ENCODE data around the gene NANP. TPM values are rescaled to one million over a fixed set of nuclear protein-coding genes. Genes with fewer than 3 reads are reported as not detected.

Gene NANP
- total and polyA plus RNA-seq, 2 of the 13 experiments (the other 11 are each of a cell fraction or from before 2014, with no cell fraction given), result 8.9 to 21.5 TPM

- TF ChIP-seq ZNF609 (CRISPR knock-in tag; IDR thresholded peaks at IDR 0.05; ENCODE audit: borderline replicate concordance) (peak; percentile 25; the same call in 1 of the 2 replicates), NR2F6 (IDR thresholded peaks at IDR 0.05) (peak; percentile 68), NR2F6 (CRISPR knock-in tag; IDR thresholded peaks at IDR 0.05) (peak; percentile 43), POGK (CRISPR knock-in tag; conservative IDR thresholded peaks at IDR 0.05) (peak; percentile 96), ZMAT5 (CRISPR knock-in tag; IDR thresholded peaks at IDR 0.05; ENCODE audit: borderline replicate concordance, low read depth) (peak; percentile 80; the same call in 1 of the 2 replicates), ZNF660 (CRISPR knock-in tag; IDR thresholded peaks at IDR 0.05; ENCODE audit: borderline replicate concordance, low read depth) (peak; percentile 77; the same call in 1 of the 2 replicates), ZNF281 (CRISPR knock-in tag; IDR thresholded peaks at IDR 0.05; ENCODE audit: borderline replicate concordance) (peak; percentile 45; the same call in 1 of the 2 replicates), PREB (CRISPR knock-in tag; IDR thresholded peaks at IDR 0.05) (peak; percentile 27; the same call in 1 of the 2 replicates), ARID5B (CRISPR knock-in tag; IDR thresholded peaks at IDR 0.05) (peak; percentile 54), CCAR2 (optimal IDR thresholded peaks at IDR 0.05; ENCODE audit: low read depth, low read length) (no peak), PPARG (CRISPR knock-in tag; conservative IDR thresholded peaks at IDR 0.05) (peak; percentile 69), RFX5 (IDR thresholded peaks at IDR 0.05; ENCODE audit: low read depth, low read length) (peak; percentile 36; the same call in 1 of the 2 replicates)
These were observed at the start of gene NANP (continued) for GRCh38 chr20:25623736-25624499.

Measured in HepG2 (cell line).